NCI-H82 treated with DMSO at 0.1 percent for 48 hours (cell line): Measurements from ENCODE around the gene VAC14.

Experiments
- DNase-seq: peaks from one replicate; lab custom pipeline; 2025; ENCODE audit not compliant: unreplicated experiment; lab: John Stamatoyannopoulos, UW

VAC14 gene

DNA sequence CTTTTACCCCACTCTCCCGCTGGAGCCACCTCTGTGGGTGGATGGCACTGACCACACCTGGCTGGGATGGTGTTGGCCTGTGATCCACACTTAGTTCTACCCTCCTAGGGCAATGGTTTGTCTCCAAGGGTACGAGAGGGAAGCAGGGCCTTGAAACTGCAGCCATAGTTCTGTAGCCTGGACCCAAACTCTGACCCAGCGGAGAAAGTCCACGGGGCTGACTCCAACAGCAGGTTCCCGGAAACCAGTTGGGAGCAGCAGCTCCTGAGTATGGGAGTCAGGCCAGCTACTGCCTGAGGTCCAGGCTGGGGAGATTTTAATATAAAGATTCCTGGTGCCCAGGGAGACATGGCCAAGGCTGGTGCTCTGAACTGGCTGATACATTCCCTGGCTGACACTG is 91.5 kb downstream of the VAC14 start:
- DNase-seq, result no peak

DNA sequence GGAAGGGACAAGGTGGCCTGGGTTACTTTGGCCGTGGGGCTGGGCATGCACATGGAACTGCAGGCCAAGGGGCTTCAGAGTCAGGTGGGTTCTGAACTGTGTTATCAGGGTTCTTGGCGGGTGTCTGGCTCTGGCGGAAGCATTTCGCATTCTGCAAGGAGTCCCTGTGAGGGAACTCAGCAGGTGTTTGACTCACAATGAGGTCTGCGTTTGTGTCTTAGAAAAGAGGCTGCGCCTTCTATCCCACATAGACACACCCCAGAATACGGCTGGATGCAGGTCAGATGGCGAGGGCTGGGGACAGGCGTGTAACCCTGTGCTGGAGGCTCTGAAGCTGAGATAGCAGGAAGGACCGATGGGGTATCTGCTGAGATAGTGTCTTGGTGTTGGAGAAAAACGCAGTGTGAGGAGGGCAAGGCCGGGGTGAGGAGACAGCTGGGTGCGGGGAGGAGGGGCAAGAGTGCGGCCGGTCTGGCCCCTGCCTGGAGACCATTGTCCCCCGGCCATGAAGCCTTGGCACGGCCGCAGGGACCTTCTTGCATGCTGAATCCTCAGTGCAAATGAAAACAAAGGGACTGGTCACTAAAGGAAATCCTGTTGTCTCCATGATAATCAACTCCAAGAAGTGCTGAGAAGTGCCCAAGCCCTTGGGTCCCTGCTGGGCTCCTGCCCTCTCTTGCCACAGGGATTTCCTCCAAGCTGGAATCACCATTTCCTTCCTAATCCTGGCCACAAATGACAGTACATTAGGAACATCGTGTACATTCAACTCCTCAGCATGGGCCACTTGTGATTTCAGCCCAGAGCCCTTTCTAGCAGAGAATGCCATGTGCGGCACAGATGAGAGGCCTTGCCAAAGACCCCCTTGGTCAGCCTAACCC is 92.4 kb downstream of the VAC14 start:
- no peak for DNase-seq

DNA sequence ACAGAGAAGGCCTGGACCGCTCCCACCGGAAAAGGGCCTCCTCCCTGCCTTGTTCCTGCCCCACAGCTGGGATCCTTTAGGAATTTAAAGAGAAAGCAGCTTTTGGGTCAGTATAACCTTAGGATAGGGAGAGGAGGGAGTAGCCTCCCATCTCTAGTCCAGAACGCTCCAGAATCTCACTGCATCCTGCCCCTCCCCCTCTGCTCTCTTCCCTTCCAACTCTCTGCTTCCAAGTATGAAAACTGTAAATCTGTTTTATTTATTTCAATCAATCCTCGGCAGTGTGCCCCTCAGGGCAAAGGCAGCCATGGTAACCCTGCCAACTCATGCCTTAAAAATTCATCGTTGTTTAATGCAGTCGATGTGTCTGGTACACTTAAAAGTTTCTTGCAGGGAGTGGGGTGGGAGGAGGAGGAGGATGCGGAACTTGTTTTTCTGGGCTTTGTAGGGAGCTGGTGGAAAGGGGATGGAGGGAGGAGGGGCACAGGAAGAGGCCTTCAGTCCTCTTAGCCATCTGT is 94.0 kb downstream of the VAC14 start:
- no peak for DNase-seq

DNA sequence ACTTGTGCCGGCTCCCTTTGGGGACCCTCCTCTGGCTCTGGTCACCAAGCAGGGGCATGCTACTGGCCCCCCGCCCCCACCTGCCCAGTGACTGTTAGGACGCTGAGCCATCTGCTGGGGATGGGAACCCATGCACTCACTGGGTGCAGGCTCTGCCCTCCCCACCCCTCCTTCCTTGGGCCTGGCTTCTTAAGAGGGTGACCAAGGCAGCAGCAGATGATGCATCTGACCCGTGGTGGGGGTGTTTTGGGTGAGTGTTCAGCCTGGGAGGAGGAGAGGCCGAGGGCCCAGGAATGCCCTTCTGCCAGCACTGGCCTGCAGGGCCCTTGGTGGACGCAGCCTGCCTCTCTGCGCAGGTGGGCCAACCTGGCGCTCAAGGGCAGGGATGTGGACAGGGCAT is 95.9 kb downstream of the VAC14 start:
- no peak for DNase-seq

DNA sequence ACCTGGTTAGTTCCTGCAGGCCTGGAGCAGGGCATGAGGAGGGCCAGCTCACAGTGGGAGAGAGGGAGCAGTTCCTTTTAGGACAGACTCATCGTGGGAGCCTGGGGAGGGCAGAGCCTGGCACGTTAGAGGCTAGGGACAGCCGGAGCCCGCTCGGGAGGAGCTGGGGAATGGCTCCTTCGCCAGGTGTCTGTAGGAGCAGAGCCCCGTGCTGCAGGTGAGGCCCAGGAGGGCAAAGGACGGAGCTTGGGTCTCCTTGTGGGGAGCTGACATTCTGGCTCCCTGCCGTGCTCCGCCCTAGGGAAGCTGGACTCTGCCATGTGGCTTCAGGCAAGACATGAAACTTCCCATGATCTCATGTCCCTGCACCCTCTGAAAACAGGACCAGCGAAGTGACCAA is 96.4 kb downstream of the VAC14 start:
- DNase-seq, result no peak

DNA sequence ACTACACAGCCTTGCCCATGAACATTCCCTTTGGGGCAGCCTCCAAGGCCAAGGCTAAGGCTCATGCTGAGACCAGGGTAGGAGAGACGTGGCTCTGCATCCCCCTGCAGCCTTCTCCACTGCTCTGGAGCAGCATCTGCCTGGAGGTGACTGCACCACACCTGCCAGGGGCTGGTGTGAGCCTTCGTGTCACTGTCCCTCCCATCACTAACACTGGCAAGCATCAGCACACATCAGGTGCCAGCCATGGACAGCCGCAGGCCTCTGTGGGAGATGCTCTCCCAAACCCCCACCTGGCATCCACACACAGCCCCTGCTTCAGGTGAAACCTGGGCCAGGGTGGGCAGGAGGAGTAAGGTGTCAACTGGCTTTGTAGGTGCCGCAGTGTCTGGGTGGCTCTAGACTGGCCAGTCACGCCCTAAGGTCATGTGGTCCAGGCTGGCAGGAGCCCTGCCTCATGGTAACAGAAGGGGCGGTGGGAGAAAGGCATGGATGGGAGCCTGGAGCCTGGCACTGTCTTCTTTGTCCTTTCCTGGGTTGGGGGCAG is 97.0 kb downstream of the VAC14 start:
- DNase-seq, result no peak

DNA sequence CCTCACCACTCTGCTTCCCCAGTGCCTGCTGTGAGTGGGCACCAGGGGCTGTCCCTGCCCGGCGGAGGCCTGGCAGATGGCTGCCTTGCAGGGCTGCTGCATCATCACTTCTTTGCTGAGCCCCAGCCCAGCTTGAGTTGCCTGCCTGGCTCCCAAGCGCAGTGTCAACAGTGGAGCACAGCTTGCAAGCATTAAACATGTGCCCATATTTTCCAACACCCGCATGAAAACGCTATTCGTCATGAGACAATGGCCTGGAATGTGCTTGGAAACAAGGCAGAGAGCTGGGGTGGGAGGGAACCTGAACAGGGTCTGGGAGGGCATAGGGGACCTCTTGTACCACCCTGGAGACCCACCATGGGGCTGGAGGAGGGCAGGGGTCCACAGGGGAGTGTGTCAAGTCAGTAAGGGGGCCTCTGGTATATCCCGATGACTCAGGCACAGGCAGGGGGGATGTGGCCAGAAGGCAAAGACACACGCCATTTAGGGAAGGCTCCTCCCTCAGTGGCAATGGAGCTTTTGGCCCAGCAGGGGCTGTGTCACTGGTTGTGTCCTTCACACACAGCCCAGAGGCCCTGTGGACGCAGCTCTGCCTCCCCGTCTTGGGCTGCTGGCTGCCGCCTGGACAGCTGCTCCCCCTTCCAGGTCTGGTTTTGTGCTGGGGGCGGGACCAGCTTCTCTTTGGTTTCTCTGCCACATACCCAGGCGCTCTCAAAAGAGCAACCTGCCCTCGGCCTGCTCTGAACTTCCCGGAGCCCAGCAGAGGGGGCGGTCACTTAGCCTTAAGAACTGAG is 97.7 kb downstream of the VAC14 start:
- DNase-seq, result no peak

DNA sequence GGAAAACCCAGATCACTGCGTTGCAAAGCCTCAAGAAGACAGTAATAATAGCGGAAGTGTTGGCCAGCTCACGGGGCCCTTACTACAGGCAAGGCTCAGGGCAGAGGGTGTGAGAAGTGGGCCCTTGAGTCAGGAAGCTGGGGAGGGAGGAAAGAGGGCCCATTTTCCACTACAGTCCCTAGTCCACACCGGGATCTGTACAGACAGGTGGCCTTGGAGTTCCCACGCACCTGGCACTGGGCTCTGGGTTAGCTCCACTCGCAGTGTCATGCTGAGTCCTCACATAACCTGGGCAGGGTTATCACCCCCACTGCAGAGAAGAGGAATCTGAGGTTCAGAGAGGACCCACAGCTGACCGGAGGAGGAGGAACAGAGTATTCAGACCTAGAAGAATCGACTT is 98.3 kb downstream of the VAC14 start:
- DNase-seq, result no peak

DNA sequence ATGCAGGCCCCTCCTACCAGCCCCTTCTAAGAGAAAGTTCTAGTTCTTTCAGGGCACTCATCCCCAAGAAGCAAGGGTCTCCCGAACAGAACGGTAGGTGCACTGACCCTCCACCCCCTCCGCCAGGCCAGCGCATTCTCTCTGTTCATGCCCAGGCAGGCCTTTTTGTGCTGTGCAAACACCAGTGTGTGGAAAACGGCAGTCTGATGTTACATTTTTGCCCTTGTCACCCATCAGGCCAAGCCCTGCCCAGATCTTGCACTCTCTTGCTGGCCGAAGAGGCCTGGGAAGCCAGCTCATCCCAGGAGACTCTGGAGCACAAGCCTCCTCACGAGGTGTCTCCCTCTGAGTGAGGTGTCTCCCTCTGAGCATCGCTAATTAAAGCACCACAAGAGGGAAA is 99.0 kb downstream of the VAC14 start:
- DNase-seq, result no peak

DNA sequence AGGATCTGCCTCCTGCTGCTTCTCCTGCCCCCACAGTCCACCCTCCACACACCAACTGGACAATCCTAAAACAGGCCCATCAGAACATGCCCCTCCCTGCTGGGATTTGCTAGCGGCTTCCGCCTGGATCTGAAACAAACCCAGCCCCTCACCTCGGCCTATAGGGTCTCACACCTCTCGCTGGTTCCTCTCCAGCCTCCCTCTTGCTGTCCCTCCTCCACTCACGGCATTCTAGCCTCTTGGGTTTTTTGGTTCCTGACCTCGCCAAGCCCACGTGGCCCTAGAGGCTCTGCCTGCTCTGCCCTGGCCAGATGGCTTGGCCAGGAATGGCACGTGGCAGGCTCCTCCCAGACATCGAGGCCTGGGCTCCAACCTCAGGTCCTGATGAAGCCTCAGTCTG is 99.4 kb downstream of the VAC14 start:
- DNase-seq, result no peak

DNA sequence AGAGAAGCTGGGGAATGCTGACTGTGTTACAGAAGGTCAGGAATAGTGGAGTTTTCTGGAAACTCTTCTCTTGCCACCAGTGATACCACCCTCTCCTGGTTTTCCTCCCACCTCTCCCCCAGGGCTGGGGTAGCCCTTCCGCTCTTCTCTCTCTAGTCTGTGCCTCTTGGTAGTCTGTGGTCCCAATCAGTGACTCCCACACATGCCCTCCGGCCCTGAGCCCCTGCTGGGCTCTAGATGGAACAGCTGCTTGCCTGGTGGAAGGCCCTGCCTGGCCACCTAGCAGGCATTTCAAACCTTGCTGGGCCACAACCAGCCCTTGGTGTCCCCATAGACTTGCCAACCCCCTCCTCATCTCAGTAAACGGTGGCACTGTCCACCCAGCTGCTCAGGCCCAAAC is 99.9 kb downstream of the VAC14 start:
- no peak for DNase-seq

DNA sequence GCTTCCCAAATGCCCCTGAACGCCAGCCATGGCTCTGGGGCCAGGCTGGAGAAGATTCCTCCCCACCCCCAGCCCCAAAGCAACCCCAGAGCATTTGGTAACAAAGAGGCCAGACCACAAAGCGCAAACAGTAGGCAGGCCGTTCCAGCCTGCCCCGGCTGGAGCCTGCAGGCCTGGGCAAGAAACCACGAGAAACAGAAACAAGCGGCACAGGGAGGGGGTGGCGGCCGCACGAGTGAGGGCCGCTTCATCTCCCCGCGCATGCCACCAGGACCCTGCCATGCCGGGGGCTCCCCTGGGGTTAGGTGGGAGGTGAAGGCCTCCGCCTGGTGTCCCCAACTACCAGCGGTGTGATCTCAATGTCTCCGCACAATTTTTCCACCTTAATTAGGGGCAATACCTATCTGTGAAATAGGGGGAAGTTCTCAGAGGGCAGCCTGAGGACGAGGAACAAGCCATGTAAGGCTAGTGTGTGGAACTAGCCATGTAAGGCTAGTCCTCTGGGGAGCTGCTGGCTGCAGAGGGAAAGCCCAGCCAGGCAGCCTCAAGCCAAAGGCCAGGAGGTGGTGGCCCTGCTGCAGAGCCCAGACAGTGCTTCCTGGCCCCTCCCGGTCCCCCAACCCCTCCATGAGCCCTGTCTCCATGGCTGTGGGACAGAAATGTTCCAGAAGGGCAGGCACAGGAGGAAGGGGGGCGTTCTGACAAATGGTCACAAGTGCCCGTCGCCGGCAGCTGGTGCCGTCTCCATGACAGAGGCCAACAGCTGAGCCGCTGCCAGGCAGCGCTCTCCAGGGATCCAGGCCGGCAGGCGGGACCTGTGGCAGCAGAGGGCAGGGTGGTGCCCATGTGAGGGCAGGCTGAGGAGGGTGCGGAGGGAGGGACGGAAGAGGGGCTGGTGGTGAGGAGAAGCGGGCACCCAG is 100.6 kb downstream of the VAC14 start:
- no peak for DNase-seq

DNA sequence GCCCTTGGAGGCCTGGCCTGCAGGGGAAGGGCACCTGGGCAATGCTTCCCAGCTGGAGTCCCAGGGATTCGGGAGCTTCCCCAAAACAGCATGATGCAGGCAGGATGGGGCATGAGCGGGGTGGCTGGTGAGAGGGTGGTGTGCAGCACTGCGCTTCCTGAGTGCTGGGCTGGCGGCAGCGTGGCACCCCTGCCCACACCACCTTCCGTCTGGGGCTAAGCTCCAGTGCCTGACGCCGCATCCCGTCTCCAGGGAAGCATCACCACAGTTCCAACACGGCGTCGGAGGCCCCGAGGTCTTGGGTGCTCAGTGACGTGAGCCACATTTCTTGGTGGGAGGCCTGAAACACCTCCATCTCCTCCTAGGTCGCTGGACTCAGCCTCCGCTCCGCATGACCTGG is 101.3 kb downstream of the VAC14 start:
- no peak for DNase-seq

DNA sequence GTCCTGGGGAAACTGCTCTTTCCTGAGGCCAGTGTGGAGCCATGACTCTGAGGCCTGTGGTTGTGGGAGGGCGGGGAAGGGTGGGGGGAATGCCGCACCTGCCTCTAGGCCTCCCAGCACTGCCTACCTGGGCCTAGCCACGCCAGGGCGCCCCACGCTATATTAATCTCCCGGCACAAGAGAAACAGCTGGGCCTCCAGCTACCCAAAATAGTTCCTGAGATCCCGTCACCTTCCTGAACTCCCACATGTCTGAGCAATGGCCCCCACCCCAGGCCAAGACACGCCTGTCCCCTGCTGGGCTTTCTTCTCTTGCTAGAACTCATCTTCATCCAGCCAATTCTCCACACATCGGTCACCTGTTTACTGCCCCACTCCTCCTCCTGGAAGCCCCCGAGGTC is 102.1 kb downstream of the VAC14 start:
- no peak for DNase-seq

DNA sequence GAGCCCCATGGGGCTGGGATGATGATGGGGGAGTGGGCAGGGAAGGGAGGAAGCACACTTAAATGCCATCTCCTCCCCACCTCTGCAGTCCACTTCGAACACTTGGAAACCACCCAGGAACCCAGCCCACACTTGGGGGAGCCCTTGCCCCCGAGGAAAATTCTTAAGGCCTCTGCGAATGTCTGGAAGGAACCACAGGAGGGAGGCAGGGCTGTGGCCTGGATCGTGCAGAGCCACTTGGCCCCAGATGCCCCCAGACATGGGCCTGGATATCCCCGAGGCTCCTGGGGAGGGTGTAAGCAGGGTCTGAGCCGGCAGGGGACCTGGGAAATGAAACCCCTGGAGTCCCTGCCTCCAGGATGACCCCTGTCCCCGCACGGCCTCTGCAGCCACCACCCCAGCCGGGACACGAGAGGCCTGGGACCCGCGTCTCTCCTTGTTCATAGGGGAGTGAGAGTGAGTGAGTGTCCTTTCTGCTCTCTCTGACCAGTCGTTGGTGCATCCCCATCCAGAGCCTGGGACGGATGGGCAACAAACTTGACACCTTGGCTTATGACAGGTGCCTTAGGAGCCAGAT is 103.3 kb downstream of the VAC14 start:
- no peak for DNase-seq

DNA sequence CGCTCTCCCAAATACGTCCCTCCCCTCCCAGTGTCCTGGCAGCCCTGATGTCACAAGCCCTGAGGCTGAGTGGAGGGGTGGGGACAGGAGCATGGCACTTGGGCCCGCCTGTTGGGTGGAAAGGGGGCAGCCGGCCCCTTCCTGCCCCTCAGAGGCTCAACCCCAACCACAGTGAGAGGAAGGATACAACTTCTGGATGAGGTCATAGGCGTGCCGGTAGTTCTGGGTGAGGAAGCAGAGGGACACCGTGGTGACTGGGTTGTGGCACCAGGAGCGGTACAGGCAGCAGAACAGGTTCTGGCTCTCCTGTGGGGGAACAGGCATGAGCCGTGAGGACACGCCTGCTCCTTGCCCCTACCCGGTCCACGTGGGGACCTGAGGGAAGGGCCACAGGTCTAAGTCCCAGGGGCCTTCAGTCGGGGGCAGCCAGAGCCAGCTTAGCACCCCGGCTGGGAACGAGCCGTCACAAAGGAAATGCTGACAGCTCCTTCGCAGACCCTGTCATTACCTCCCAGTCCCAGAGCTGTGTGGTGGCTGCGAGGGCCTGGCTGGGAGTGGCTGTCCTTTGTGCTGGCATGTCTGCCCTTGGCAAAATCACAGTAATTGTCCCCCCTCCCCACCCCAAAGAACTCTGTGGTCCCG is 103.9 kb downstream of the VAC14 start:
- no peak for DNase-seq

DNA sequence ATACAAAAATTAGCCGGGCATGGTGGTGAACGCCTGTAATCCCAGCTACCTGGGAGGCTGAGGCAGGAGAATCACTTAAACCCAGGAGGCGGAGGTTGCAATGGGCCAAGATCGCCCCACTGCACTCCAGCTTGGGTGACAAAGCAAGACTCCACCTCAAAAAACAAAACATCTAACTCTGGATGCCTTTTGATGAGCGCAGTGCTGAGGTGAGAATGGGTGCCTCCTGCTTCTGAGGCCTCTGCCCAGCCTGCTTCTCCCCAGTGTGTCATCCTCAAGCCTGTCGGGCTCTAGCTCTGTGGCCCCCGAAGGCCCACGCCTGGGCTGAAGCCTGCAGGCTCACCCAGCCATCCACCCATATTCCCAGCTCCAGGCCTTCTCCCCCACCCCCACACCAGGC is 104.6 kb downstream of the VAC14 start:
- DNase-seq, result no peak

DNA sequence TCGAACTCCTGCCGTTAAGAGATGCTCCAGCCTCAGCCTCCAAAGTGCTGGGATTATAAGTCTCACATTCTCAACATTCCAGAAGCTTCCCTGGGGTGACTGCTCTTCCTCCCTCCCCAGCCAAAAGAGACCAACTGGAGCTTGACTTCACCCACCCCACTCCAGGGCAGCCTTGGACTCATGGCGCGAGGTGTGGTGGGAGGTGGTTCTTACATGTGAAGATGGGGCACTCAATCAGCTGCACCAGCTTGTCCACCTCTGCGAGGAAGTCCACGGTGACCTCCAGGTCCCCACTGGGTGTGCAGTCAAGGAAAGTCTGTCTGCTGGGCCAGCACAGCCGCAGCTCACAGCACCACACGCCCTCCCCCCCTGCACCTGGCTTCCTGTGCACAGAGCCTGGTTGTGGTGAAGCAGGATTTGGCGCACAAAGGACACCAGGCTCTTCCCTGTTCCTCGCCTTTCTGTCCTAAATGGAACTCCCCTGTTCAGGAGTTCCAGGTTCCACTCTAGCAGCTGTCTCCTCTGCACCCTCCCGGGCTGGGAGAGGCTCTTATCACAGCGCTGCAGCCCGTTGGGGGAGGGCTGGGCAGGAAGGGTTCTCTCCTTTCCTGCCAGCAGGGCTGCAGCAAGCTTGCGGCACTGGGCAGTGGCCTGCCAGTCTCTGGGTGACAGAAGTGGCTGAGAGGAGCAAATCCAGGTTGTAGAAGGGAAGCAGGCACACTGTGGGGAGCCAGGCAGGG is 105.5 kb downstream of the VAC14 start:
- DNase-seq, result no peak

DNA sequence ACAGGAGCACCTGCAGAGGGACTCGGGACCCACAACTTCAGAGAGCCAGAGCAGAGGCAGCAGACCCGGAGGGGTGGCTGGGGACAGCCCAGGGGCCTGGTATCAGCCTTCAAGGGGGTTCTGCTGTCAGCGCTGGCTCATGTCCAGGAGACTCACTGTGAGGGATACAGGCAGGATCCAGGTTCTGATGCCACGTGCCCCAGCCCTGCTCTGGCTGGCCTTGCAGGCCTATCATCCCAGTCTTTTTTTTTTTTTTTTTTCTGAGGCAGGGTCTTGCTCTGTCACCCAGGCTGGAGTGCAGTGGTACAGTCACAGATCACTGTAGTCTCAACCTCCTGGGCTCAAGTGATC is 106.1 kb downstream of the VAC14 start:
- DNase-seq, result no peak
